Ovary (tissue), 3 donors: Measurements from ENCODE around the gene LRRC8C.

Experiments
- POLR2A ChIP-seq: fragments of 450-650 bp; IDR thresholded peaks from one replicate; pipeline ENCODE4 v1.6.1; 2017; ENCODE audit warnings: antibody characterized with exemption, mild to moderate bottlenecking, moderate library complexity
- TF ChIP-seq, protein P1 (sequence below), 3 donors: fragments of 450-650 bp in 2 of 3; fragments of 200-600 bp in 1 of 3; IDR thresholded peaks; one replicate each; pipeline versions ENCODE4 v1.5.1 to v1.8.0; 2016 to 2022; ENCODE audit warnings: antibody characterized with exemption in 3 of 3, mild to moderate bottlenecking in 1 of 3
- donor health status: DM: no; HTN: no; CAD: no.

DNA sequence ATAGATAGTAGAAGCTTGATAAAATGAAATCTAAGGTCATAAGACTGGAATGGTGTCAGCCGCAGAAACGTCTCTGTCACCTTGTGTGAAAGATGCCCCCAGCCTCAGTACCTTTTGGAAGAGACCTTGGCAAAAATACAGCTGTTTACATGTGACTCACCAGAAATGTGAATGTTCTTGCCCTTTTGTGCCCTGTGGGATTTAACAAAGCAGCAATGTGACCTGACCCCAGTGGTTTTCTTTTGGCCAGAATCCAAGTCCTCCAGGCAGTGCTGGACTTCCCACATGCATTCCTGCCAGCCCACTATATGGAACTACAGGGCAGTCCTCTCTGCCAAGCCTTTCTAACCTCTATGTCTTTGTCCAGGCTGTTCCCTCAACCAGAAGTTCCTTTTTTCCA, 27.2 kb upstream of the LRRC8C start:
- TF ChIP-seq, protein P1, sequence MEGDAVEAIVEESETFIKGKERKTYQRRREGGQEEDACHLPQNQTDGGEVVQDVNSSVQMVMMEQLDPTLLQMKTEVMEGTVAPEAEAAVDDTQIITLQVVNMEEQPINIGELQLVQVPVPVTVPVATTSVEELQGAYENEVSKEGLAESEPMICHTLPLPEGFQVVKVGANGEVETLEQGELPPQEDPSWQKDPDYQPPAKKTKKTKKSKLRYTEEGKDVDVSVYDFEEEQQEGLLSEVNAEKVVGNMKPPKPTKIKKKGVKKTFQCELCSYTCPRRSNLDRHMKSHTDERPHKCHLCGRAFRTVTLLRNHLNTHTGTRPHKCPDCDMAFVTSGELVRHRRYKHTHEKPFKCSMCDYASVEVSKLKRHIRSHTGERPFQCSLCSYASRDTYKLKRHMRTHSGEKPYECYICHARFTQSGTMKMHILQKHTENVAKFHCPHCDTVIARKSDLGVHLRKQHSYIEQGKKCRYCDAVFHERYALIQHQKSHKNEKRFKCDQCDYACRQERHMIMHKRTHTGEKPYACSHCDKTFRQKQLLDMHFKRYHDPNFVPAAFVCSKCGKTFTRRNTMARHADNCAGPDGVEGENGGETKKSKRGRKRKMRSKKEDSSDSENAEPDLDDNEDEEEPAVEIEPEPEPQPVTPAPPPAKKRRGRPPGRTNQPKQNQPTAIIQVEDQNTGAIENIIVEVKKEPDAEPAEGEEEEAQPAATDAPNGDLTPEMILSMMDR (IDR thresholded peaks at IDR 0.05), result no peak
- TF ChIP-seq POLR2A, result no peak
